Endothelial cell of umbilical vein (primary cell): ENCODE results near the gene C6orf141.

Experiments
- CTCF ChIP-seq, 2 donors: IDR thresholded peaks; 1 replicate in 1 of 2; 2 replicates in 1 of 2; pipeline ENCODE4 v1.5.1; 2011; ENCODE audit warnings: low read length in 2 of 2, mild to moderate bottlenecking in 2 of 2, moderate library complexity in 2 of 2, control low read depth in 1 of 2, inconsistent platforms in 1 of 2, low read depth in 1 of 2; ENCODE audit not compliant: insufficient read depth in 1 of 2; ENCODE audit errors: extremely low read depth in 1 of 2
- POLR2A ChIP-seq: IDR thresholded peaks from 2 replicates; pipeline ENCODE4 v1.6.1; 2012; ENCODE audit warnings: low read depth, mild to moderate bottlenecking, control low read depth, low read length

- TF ChIP-seq CTCF (IDR thresholded peaks at IDR 0.05; ENCODE audit: extremely low read depth in 1 of 2, insufficient read depth in 1 of 2, low read depth in 1 of 2, low read length in 2 of 2): no peak
- no peak for TF ChIP-seq POLR2A
These were observed 32.5 kb upstream of the C6orf141 start for GRCh38 chr6:49517919-49518318.
